Activated CD4-positive, CD25-positive, alpha-beta regulatory T cell (primary cell): ENCODE measurements around the gene KIF19.

Experiments used
- DNase-seq, 4 experiments: peaks; one replicate each; lab custom pipeline; 2025; lab: John Stamatoyannopoulos, UW

The KIF19 gene

DNA sequence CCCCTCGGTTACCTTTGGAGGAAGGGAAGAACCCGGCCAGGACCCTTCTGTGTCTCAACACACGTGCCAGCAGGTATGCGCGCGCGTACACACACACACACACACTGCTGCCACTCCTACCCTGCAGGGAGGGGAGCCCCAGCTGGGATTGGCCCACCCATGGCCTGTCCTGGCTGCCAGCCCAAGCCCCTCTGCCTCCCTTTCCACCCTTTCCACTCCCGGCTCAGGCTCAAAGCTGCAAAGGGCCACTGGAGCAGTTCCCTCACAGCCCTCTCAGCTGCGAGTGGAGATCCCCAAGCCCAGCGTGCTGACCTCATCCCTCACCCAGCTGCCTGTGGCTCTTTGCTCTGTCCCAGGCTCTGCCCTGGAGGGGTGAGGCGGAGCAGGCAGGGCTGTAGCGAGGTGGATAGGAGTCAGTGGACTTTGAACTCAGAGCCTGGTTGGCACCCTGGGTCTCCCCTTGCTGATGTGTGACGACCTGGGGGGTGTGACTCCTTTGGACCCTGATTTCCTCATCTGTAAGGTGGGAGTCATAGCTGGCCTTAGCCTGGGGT lies 14.5 kb downstream of the KIF19 start:
- no peak for DNase-seq

DNA sequence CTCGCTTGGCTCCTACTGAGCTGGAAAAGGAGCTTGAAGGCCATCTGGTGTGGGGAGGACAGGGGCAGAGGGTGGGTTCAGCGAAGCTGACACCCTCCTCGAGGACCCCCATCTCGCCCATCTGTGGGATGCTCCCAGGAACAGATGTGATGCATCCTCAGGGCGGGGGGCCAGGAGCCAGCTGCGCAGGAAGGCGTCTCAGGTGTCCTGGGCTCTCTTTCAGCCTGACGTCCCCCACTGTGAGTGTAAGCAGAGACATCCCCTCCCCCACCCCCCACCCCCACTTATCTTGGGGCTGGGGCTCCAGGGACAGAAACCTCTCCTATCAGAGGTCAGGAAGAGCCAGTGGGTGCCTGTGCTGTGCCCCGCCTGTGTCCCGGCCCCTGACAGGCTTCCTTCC lies 16.2 kb downstream of the KIF19 start:
- DNase-seq, result no peak

DNA sequence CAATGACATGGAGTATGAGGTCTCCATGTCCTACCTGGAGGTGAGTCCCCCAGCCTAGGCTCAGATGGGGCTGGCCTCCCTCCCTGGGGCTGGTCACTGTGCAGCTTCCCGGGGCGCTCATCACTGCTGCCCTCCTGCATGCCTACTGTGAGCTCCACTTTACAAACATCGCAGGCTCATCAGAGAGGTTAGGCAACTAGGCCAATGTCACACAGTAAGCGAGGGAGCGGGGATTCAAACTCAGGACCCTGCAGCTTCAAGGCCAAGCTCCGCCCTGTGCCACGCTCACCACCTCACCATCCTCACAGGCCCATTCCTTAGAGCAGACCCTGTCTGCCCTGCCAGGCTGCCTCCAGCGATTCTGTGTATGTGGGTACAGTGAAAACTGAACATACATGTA lies 17.1 kb downstream of the KIF19 start:
- no peak for DNase-seq

GRCh38 chr17:74343526-74344284 lies 17.7 kb downstream of the KIF19 start:
- no peak for DNase-seq

DNA sequence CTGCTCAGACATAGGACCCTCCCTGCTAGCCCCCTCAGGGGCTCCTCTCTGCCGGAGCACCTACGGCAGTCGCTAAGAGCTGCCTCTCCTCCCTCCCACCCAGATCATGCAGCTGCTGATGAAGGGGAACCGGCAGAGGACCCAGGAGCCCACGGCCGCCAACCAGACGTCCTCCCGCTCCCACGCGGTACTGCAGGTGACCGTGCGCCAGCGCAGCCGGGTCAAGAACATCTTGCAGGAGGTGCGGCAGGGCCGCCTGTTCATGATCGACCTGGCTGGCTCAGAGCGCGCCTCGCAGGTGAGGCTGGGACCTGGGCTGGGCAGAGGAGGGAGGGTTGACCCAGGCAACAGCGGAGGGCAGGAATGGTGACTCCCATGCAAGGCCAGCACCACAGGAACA lies 18.6 kb downstream of the KIF19 start:
- DNase-seq, result no peak

DNA sequence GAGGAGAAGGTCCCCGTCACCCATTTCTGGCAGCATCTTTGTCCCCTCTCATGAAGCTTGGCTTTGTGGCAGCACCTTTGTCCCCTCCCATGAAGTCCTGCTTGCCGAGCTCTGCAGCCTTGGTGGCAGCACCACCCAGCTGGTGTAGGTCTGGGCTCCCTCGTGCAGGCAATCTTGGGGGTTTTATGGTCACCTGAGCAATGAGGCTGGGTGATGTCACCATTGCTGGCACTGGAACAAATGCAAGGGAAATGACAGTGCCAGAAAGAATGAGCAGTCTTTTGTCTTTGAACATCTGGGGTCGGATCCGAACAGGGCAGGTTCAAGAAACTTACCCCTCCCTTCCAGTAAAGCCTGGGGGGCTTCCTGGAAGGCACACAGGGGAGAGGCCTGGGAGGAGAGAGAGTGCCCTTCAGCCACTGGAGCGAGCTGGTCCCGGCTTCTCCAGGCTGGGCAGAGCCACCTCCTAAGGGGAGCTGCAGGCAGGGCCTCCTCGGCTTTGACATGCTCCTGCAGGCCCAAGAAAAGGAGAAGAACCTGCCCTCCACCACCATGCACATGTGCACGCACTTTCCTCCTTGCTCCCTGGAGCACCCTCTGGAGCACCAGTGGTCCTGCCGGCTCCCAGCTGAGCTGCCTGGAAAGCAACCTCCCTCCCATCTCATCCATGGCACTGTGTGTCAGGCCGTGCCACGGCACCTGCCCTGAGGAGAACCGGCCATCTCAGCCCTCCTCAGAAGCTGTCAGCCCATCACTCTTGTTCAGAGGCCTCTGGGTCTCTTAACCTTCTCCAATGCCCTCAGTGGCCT lies 19.6 kb downstream of the KIF19 start:
- DNase-seq, result no peak

- DNase-seq, result no peak
These were observed 21.6 kb downstream of the KIF19 start for GRCh38 chr17:74347646-74348045.

DNA sequence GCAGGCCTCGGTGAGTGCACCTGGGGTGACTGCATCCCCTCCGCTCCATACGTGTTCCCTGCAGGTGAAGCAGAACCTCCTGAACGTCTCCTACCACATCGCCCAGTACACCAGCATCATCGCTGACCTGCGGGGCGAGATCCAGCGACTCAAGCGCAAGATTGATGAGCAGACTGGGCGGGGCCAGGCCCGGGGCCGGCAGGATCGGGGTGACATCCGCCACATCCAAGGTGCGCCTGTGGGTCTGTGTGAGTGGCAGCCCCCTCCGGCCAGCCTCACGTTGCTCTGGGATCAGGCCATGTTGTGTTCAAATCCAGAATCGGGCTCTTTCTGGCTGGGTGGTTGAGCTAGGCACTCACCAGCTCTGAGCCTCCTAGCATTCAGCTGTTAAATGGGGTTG lies 23.1 kb downstream of the KIF19 start:
- no peak for DNase-seq

DNA sequence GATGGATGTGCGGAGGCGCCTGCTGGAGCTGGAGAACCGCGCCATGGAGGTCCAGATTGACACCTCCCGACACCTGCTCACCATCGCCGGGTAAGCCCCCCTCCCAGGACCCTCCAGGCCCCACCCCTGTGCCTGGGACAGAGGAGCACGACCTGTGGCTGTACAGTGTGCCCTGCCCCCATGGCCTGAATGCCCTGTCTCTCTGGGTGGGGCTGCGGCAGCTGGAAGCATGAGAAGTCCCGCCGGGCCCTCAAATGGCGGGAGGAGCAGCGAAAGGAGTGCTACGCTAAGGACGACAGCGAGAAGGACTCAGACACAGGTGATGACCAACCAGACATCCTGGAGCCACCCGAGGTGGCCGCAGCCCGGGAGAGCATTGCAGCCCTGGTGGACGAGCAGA lies 24.5 kb downstream of the KIF19 start:
- no peak for DNase-seq

DNA sequence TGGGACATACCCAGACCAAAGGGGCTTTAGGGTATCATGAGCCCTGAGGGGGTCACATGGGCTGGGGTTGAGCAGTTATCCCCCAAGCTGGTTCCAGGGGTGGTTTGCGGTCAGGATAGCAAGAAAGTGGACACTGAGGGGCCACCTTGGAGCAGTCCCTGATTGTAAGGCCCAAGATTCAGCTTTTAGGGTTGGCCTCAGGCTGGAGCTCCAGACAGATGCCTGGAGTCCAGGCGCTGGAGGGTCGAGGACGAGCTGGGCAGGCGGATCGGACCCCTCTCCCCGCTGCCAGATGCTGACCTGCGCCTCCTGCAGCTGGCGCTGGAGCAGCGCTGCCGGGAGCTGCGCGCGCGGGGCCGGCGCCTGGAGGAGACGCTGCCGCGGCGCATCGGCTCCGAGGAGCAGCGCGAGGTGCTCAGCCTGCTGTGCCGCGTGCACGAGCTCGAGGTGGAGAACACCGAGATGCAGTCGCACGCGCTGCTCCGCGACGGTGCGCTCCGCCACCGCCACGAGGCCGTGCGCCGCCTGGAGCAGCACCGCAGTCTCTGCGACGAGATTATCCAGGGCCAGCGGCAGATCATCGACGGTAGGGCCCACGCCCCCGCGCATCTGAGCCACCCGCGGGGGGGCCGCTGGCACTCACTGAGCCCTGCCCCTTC lies 25.7 kb downstream of the KIF19 start:
- no peak for DNase-seq

DNA sequence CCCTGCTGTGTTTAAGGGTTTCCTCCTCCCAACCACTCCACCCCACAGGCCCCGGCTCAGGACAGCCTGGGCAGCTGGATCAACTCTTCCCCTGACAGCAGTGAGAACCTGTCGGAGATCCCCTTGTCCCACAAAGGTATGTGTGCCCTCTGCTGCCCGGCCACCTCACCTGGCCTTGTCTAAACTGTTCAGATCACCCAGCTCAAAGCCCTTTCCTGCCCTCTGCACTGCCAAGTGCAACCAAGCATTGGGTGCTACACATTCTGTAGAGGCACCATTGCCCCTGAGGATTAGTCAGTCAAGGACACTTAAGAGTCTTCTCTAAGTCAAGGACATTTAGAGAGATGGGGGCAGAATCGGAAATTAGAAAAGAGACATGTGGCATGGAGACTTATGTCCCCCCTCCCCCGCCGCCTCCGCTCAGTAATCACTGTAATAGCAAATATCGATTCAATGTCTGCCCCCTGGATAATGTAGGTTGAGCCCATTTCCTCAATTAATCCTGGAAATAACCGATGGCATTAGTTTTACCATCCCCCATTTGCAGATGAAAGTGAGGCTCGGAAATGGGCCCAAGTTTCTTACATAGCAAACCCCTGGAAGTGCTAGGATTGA lies 27.5 kb downstream of the KIF19 start:
- DNase-seq, result no peak

DNA sequence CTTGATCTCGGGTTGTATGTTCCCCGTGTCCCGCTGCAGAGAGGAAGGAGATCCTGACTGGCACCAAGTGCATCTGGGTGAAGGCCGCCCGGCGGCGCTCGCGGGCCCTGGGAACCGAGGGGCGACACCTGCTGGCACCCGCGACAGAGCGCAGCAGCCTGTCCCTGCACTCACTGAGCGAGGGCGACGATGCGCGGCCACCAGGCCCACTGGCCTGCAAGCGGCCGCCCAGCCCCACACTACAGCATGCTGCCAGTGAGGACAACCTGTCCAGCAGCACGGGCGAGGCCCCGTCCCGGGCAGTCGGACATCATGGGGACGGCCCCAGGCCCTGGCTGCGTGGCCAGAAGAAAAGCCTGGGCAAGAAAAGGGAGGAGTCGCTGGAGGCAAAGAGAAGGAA lies 28.1 kb downstream of the KIF19 start:
- peak in 3 of 4 experiments; percentile 9 to 30 (median 19) for DNase-seq

GRCh38 chr17:74354561-74354960 lies 28.5 kb downstream of the KIF19 start:
- DNase-seq, result no peak

DNA sequence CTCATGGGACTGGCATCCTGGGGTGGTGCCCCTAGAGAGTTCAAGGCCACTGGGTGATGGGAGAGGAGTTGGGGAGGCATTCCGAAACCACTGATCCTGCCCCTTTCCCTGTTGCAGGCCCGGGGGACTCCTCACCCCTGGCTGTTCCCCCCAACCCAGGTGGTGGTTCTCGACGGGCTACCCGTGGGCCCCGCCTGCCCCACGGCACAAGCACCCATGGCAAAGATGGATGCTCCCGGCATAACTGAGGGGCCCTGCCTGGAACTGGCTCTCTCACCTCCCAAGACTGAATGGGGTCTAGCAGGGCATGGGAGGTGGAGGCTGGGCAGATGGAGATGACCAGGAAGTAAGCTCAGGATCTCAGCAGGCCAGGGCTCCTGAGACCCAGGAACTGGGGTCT lies 29.0 kb downstream of the KIF19 start:
- no peak for DNase-seq

DNA sequence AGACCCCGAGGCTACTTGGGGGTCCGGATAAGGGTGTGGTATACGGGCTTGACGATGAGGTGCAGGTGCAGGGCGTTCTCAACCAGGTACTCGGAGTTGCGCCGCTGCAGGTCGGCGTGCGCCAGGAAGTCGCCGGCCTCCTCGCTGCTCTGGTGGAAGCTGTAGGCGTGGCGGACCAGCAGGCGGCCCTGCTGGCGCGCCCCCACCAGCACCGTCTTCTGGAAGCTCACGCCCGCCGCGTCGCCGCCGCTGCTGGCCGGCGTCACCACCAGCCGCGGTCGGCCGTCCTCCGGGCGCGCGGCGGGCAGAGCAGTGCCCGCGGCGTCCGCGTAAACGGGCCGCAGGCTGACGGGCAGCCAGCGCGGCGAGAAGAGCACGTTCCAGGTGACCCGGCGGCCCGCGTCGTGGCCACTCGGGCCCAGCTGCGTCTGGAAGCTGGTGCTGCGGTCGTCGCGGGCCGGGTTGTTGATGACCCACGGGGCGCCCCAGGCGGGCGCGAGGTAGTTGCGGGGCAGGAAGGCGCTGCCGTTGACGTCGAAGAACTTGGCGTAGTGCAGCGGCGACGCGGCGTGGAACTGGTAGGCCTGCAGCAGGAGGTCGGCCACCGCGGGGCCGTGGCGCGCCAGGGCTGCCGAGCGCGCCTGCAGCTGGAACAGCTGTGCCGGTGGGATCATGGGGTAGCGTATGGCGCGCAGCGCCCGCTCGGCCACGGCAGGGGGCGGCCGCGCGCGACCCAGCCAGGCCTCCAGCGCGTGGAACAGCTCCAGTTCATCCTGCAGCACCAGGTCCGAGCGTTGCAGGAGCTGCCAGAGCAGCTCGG lies 30.8 kb downstream of the KIF19 start:
- no peak for DNase-seq

DNA sequence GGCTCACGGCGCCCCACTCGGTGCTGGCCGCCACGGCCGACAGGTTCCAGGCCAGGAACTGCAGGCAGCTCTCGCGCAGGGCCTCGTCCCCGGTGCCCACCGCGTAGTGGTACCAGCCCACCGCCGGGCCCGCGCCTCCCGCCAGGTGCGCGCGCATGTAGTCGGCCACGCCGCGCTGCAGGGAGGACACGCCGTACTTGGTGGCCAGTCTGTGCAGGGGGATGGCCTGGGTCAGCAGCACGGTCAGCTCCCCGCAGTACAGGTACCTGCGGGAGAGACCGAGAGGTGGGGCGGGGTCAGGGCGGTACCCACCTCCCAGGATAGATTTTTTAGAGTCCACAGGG lies 31.4 kb downstream of the KIF19 start:
- no peak for DNase-seq

- no peak for DNase-seq
These were observed 32.7 kb downstream of the KIF19 start for GRCh38 chr17:74358697-74359096.

GRCh38 chr17:74359916-74360315 lies 33.9 kb downstream of the KIF19 start:
- no peak for DNase-seq

- no peak for DNase-seq
These were observed 34.8 kb downstream of the KIF19 start for GRCh38 chr17:74360899-74361229.

DNA sequence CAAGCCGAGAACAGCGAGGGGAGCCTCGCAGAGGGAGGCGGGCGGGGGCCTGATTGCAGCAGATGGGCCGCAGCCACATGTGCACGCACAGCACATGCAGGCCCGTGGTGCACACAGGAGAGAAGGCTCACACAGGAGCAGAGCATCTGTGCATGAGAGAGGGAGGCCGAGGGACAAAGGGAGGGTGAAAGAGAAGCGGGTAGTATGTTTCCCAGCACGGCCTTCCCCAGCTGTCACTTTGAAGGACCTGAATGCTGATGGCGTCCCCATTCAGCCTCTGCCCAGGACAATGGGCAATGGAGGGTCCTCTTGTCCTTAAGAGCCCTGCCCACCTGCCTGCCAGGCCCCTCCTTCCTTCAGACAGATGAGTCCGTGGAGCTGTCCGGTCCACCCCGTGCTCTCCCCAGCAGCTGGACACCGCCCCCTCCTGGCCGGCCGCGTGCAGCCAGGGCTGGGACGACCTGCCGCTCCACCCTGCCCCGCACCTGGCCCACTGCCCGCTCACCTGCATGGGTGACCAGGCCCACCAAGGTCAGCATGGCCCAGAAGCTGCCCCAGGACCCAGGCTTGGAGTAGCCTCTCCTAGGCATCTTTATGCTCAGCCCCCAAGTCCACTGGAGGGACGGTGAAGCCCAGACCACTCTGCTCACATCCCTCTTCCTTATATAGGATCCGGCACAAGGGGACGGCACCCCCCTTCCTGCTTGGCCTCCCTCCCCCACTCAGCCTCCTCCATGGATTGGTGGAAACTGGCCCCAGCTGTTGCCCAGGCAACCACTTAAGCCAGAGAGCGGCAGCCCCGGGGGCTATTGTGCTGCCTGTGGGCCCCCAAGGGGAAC lies 35.4 kb downstream of the KIF19 start, which contains the start of gene BTBD17:
TSS of gene BTBD17 (minus strand) at position 639 of the 839 bp plus-strand sequence. CDS start at position 590, 49 bp downstream.
- peak; percentile 8 to 22 (median 14) for DNase-seq

DNA sequence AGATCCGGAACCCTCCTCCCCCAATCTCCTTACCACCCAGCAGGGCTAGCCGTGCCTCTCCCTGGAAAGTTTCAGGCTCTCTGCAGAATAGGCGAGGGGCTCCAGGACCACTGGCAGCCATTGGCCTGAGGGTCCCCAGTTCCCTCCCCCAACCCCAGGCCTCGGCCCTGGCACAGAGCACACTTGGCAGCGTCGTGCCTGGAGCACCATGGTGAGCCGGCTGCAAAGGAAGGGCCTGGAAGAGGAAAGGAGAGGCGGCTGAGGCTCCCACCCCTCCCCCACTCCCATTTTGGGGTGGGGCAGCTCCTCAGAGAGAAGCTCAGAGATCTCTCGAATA lies 36.0 kb downstream of the KIF19 start:
- no peak for DNase-seq
